ENCODE measurements around the gene PCYT2. TPM values are rescaled to one million over a fixed set of nuclear protein-coding genes. Genes with fewer than 3 reads are reported as not detected.
A peak's percentile ranks its signal among the peaks of the same experiment; 100 is the strongest.

The PCYT2 gene
- total RNA-seq, 1 experiment from 2014 or later: 31.4 TPM

DNA sequence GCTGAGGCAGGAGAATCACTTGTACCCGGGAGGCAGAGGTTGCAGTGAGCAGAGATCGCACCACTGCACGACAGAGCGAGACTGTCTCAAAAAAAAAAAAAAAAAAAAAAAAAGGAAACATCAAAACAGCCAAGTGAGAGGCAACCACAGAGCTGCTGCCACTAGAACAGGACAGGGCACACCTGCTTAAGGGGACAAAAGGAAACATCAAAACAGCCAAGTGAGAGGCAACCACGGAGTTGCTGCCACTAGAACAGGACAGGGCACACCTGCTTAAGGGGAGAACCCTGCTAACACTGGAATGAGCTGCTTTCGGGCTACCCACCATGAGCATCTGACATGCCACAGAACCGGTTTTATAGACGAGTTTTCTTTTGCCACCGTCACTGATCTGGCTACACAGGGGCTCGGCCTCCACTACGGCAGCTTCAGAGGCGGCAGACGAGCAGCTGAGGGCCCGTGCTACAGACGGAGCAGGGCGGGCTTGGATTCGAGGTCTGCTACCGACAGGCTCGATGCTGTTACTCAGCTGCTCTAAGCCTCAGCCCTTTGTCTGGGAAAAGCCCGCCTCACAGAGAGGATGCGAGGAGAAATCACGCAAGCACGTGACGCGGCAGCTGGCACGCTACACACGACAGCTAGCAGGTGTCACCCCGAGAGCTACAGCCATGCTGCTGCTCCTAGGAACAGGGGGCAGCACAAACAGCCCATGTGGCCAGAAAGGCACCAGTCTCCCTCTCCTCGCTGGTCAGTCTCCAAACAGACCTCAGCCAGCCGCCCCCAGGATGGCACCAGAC, 52.8 kb downstream of the PCYT2 start:
- POLR2A ChIA-PET: no interaction called here
- no peak for ATAC-seq
- Mint-ChIP-seq H3K4me1 (peaks cover 21% of the 10 kb centered on the region), H3K36me3 (peaks cover 46% of the 10 kb centered on the region), H3K27me3 (ENCODE audit: low read depth) (no peaks in the 10 kb centered on the region; the same call in 1 of the 2 replicates), H3K9me3 (no peaks in the 10 kb centered on the region), H3K4me3 (peak overlapping the region; percentile 87), H3K27ac (no peak overlapping the region)
- TF ChIP-seq, protein P1, sequence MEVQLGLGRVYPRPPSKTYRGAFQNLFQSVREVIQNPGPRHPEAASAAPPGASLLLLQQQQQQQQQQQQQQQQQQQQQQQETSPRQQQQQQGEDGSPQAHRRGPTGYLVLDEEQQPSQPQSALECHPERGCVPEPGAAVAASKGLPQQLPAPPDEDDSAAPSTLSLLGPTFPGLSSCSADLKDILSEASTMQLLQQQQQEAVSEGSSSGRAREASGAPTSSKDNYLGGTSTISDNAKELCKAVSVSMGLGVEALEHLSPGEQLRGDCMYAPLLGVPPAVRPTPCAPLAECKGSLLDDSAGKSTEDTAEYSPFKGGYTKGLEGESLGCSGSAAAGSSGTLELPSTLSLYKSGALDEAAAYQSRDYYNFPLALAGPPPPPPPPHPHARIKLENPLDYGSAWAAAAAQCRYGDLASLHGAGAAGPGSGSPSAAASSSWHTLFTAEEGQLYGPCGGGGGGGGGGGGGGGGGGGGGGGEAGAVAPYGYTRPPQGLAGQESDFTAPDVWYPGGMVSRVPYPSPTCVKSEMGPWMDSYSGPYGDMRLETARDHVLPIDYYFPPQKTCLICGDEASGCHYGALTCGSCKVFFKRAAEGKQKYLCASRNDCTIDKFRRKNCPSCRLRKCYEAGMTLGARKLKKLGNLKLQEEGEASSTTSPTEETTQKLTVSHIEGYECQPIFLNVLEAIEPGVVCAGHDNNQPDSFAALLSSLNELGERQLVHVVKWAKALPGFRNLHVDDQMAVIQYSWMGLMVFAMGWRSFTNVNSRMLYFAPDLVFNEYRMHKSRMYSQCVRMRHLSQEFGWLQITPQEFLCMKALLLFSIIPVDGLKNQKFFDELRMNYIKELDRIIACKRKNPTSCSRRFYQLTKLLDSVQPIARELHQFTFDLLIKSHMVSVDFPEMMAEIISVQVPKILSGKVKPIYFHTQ (CRISPR knock-in tag; IDR thresholded peaks at IDR 0.05): no peak
- TF ChIP-seq SMAD4 (CRISPR knock-in tag; IDR thresholded peaks at IDR 0.05) (no peak), TEAD1 (CRISPR knock-in tag; IDR thresholded peaks at IDR 0.05) (no peak), ZNF232 (CRISPR knock-in tag; IDR thresholded peaks at IDR 0.05) (no peak), ZNF263 (CRISPR knock-in tag; IDR thresholded peaks at IDR 0.05; ENCODE audit: low read depth) (no peak), EMX1 (CRISPR knock-in tag; IDR thresholded peaks at IDR 0.05) (no peak), RORB (CRISPR knock-in tag; IDR thresholded peaks at IDR 0.05) (no peak), ESRRA (CRISPR knock-in tag; IDR thresholded peaks at IDR 0.05; ENCODE audit: borderline replicate concordance) (no peak), JAZF1 (CRISPR knock-in tag; IDR thresholded peaks at IDR 0.05) (no peak), FOXJ3 (CRISPR knock-in tag; IDR thresholded peaks at IDR 0.05; ENCODE audit: borderline replicate concordance) (no peak)
- TF ChIP-seq, protein P2, sequence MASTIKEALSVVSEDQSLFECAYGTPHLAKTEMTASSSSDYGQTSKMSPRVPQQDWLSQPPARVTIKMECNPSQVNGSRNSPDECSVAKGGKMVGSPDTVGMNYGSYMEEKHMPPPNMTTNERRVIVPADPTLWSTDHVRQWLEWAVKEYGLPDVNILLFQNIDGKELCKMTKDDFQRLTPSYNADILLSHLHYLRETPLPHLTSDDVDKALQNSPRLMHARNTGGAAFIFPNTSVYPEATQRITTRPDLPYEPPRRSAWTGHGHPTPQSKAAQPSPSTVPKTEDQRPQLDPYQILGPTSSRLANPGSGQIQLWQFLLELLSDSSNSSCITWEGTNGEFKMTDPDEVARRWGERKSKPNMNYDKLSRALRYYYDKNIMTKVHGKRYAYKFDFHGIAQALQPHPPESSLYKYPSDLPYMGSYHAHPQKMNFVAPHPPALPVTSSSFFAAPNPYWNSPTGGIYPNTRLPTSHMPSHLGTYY (CRISPR knock-in tag; IDR thresholded peaks at IDR 0.05): no peak
- TF ChIP-seq, protein P3, sequence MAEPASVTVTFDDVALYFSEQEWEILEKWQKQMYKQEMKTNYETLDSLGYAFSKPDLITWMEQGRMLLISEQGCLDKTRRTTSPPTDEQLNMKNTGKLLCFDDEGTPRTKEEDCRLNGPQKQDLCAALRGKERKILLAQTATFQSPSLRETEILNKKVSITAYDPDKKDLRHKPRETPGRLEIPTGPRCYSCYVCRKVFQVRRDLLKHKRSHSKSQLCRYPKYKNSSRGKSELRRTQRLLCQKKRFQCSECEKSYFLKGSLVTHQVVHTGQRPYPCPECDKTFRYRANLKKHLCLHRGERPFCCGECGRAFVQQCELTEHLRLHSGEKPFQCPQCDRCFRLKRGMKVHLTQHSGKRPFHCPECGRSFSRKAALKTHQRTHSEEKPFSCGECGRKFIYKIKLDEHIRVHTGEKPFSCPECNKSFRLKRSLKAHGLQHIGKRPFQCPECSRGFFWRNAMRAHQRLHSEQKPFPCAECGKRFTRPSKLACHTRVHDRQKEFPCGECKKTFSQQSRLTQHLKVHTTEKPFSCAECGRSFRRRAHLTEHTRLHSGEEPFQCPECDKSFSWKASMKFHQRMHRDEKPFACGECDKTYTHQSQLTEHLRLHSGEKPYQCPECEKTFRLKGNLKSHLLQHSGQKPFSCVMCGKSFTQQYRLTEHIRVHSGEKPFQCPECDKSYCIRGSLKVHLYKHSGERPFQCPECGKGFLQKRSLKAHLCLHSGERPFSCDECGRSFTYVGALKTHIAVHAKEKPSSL (CRISPR knock-in tag; conservative IDR thresholded peaks at IDR 0.05): no peak
- TF ChIP-seq, protein P4, sequence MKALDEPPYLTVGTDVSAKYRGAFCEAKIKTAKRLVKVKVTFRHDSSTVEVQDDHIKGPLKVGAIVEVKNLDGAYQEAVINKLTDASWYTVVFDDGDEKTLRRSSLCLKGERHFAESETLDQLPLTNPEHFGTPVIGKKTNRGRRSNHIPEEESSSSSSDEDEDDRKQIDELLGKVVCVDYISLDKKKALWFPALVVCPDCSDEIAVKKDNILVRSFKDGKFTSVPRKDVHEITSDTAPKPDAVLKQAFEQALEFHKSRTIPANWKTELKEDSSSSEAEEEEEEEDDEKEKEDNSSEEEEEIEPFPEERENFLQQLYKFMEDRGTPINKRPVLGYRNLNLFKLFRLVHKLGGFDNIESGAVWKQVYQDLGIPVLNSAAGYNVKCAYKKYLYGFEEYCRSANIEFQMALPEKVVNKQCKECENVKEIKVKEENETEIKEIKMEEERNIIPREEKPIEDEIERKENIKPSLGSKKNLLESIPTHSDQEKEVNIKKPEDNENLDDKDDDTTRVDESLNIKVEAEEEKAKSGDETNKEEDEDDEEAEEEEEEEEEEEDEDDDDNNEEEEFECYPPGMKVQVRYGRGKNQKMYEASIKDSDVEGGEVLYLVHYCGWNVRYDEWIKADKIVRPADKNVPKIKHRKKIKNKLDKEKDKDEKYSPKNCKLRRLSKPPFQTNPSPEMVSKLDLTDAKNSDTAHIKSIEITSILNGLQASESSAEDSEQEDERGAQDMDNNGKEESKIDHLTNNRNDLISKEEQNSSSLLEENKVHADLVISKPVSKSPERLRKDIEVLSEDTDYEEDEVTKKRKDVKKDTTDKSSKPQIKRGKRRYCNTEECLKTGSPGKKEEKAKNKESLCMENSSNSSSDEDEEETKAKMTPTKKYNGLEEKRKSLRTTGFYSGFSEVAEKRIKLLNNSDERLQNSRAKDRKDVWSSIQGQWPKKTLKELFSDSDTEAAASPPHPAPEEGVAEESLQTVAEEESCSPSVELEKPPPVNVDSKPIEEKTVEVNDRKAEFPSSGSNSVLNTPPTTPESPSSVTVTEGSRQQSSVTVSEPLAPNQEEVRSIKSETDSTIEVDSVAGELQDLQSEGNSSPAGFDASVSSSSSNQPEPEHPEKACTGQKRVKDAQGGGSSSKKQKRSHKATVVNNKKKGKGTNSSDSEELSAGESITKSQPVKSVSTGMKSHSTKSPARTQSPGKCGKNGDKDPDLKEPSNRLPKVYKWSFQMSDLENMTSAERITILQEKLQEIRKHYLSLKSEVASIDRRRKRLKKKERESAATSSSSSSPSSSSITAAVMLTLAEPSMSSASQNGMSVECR (CRISPR knock-in tag; IDR thresholded peaks at IDR 0.05; ENCODE audit: borderline replicate concordance): no peak
- TF ChIP-seq, protein P5, sequence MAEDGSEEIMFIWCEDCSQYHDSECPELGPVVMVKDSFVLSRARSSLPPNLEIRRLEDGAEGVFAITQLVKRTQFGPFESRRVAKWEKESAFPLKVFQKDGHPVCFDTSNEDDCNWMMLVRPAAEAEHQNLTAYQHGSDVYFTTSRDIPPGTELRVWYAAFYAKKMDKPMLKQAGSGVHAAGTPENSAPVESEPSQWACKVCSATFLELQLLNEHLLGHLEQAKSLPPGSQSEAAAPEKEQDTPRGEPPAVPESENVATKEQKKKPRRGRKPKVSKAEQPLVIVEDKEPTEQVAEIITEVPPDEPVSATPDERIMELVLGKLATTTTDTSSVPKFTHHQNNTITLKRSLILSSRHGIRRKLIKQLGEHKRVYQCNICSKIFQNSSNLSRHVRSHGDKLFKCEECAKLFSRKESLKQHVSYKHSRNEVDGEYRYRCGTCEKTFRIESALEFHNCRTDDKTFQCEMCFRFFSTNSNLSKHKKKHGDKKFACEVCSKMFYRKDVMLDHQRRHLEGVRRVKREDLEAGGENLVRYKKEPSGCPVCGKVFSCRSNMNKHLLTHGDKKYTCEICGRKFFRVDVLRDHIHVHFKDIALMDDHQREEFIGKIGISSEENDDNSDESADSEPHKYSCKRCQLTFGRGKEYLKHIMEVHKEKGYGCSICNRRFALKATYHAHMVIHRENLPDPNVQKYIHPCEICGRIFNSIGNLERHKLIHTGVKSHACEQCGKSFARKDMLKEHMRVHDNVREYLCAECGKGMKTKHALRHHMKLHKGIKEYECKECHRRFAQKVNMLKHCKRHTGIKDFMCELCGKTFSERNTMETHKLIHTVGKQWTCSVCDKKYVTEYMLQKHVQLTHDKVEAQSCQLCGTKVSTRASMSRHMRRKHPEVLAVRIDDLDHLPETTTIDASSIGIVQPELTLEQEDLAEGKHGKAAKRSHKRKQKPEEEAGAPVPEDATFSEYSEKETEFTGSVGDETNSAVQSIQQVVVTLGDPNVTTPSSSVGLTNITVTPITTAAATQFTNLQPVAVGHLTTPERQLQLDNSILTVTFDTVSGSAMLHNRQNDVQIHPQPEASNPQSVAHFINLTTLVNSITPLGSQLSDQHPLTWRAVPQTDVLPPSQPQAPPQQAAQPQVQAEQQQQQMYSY (CRISPR knock-in tag; IDR thresholded peaks at IDR 0.05): no peak
- TF ChIP-seq, protein P6, sequence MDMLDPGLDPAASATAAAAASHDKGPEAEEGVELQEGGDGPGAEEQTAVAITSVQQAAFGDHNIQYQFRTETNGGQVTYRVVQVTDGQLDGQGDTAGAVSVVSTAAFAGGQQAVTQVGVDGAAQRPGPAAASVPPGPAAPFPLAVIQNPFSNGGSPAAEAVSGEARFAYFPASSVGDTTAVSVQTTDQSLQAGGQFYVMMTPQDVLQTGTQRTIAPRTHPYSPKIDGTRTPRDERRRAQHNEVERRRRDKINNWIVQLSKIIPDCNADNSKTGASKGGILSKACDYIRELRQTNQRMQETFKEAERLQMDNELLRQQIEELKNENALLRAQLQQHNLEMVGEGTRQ (CRISPR knock-in tag; IDR thresholded peaks at IDR 0.05): no peak
- TF ChIP-seq, protein P7, sequence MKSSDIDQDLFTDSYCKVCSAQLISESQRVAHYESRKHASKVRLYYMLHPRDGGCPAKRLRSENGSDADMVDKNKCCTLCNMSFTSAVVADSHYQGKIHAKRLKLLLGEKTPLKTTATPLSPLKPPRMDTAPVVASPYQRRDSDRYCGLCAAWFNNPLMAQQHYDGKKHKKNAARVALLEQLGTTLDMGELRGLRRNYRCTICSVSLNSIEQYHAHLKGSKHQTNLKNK (CRISPR knock-in tag; IDR thresholded peaks at IDR 0.05): no peak
- CTCF ChIA-PET: interaction anchor here (0.6 to 1.5 kb wide), 2 partner anchors 11 to 123 kb away, joined by 3 to 6 read pairs; no protein-coding TSS in a partner anchor
- no peak for DNase-seq (ENCODE audit: low spot score)
